Measurements from ENCODE around the gene PDHX.

DNA sequence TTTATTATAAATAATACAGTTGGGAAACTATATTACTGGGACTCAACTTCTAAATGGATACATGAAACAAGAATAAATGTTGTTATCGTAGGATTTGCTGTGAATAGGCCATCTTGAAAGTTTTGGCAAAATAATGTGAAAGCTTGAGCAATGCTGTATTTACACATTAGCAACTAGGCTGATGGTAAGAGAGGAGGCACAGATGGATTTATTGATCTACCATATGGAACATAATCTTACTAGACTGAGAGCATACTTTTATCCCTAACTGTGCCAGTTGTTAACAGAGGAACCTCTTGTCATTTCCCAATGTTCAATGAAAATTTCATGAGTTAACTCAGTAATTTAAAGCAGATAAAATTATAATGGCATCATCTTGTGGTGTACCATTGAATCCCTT is 23.0 kb upstream of the PDHX start:
- TF ChIP-seq CTCF (IDR thresholded peaks at IDR 0.05 in 8 of 11, conservative IDR thresholded peaks at IDR 0.05 in 3 of 11) (no peak), POLR2A (IDR thresholded peaks at IDR 0.05) (no peak)
